Measurements from ENCODE around the gene MED12L. TPM values are rescaled to one million over a fixed set of nuclear protein-coding genes. Genes with fewer than 3 reads are reported as not detected.

MED12L gene
- total RNA-seq, 1 experiment from 2014 or later: 0.29 TPM

- H3K9me3 ChIP-seq (replicated peaks): no peaks in the 10 kb centered on the region
- no peaks in the 10 kb centered on the region for H3K36me3 ChIP-seq
- peaks cover 23% of the 10 kb centered on the region for H3K27me3 ChIP-seq (replicated peaks)
- H3K4me1 ChIP-seq (replicated peaks): no peaks in the 10 kb centered on the region
- DNase-seq (ENCODE audit: low read depth in 1 of 2, low spot score in 2 of 2): no peak
- no peak overlapping the region for H3K4me3 ChIP-seq
- H3K27ac ChIP-seq: no peak overlapping the region
Measured at GRCh38 chr3:151459358-151459757, 373.9 kb downstream of the MED12L start.

- Histone ChIP-seq H3K4me1 (replicated peaks) (no peaks in the 10 kb centered on the region), H3K36me3 (no peaks in the 10 kb centered on the region), H3K9me3 (replicated peaks) (no peaks in the 10 kb centered on the region), H3K27me3 (replicated peaks) (peaks cover 23% of the 10 kb centered on the region), H3K27ac (no peak overlapping the region), H3K4me3 (no peak overlapping the region)
- DNase-seq (ENCODE audit: low read depth in 1 of 2, low spot score in 2 of 2): no peak
Measured at GRCh38 chr3:151460228-151460627, 374.8 kb downstream of the MED12L start.

GRCh38 chr3:151460774-151461450, 375.4 kb downstream of the MED12L start, which contains the start of gene IGSF10:
Gene IGSF10, minus strand, starts transcription at chr3:151461061. Its CDS starts 2,352 bp downstream, at chr3:151458709.
- H3K4me1 ChIP-seq (replicated peaks): no peaks in the 10 kb centered on the region
- DNase-seq (ENCODE audit: low read depth in 1 of 2, low spot score in 2 of 2): no peak
- no peaks in the 10 kb centered on the region for H3K36me3 ChIP-seq
- no peak within 1 kb of the TSS for H3K27ac ChIP-seq
- peak within 1 kb of the TSS; percentile 22 for H3K4me3 ChIP-seq
- H3K27me3 ChIP-seq (replicated peaks): peaks cover 21% of the 10 kb centered on the region
- H3K9me3 ChIP-seq (replicated peaks): no peaks in the 10 kb centered on the region

- H3K27ac ChIP-seq: no peak overlapping the region
- H3K4me3 ChIP-seq: no peak overlapping the region
- DNase-seq (ENCODE audit: low read depth in 1 of 2, low spot score in 2 of 2): no peak
- H3K4me1 ChIP-seq (replicated peaks): no peaks in the 10 kb centered on the region
- no peaks in the 10 kb centered on the region for H3K36me3 ChIP-seq
- H3K27me3 ChIP-seq (replicated peaks): peaks cover 21% of the 10 kb centered on the region
- no peaks in the 10 kb centered on the region for H3K9me3 ChIP-seq (replicated peaks)
Measured at GRCh38 chr3:151462278-151462780, 376.9 kb downstream of the MED12L start.

- peaks cover 21% of the 10 kb centered on the region for H3K27me3 ChIP-seq (replicated peaks)
- no peaks in the 10 kb centered on the region for H3K4me1 ChIP-seq (replicated peaks)
- no peak overlapping the region for H3K27ac ChIP-seq
- H3K9me3 ChIP-seq (replicated peaks): no peaks in the 10 kb centered on the region
- DNase-seq (ENCODE audit: low read depth in 1 of 2, low spot score in 2 of 2): no peak
- H3K4me3 ChIP-seq: no peak overlapping the region
- H3K36me3 ChIP-seq: no peaks in the 10 kb centered on the region
Measured at GRCh38 chr3:151462991-151463390, 377.5 kb downstream of the MED12L start.

GRCh38 chr3:151467069-151467468, 381.6 kb downstream of the MED12L start:
- no peaks in the 10 kb centered on the region for H3K9me3 ChIP-seq (replicated peaks)
- H3K36me3 ChIP-seq: no peaks in the 10 kb centered on the region
- H3K4me3 ChIP-seq: no peak overlapping the region
- H3K27me3 ChIP-seq (replicated peaks): peaks cover 6% of the 10 kb centered on the region; the same call in 1 of the 2 replicates
- H3K27ac ChIP-seq: no peak overlapping the region
- H3K4me1 ChIP-seq (replicated peaks): no peaks in the 10 kb centered on the region
- no peak for DNase-seq (ENCODE audit: low read depth in 1 of 2, low spot score in 2 of 2)

- peak; percentile 55 to 57 for DNase-seq (ENCODE audit: low read depth in 1 of 2, low spot score in 2 of 2)
- Histone ChIP-seq H3K27ac (no peak overlapping the region), H3K4me3 (no peak overlapping the region), H3K4me1 (replicated peaks) (no peaks in the 10 kb centered on the region), H3K27me3 (replicated peaks) (no peaks in the 10 kb centered on the region), H3K36me3 (no peaks in the 10 kb centered on the region), H3K9me3 (replicated peaks) (no peaks in the 10 kb centered on the region)
Measured at GRCh38 chr3:151468284-151468917, 382.9 kb downstream of the MED12L start.

- H3K9me3 ChIP-seq (replicated peaks): no peaks in the 10 kb centered on the region
- DNase-seq (ENCODE audit: low read depth in 1 of 2, low spot score in 2 of 2): no peak
- no peak overlapping the region for H3K27ac ChIP-seq
- no peaks in the 10 kb centered on the region for H3K4me1 ChIP-seq (replicated peaks)
- no peak overlapping the region for H3K4me3 ChIP-seq
- H3K27me3 ChIP-seq (replicated peaks): no peaks in the 10 kb centered on the region
- H3K36me3 ChIP-seq: no peaks in the 10 kb centered on the region
Measured at GRCh38 chr3:151476344-151477018, 391.0 kb downstream of the MED12L start.

- Histone ChIP-seq H3K27ac (no peak overlapping the region), H3K36me3 (no peaks in the 10 kb centered on the region), H3K4me3 (no peak overlapping the region), H3K4me1 (replicated peaks) (no peaks in the 10 kb centered on the region), H3K27me3 (replicated peaks) (no peaks in the 10 kb centered on the region), H3K9me3 (replicated peaks) (no peaks in the 10 kb centered on the region)
- DNase-seq (ENCODE audit: low read depth in 1 of 2, low spot score in 2 of 2): no peak
Measured at GRCh38 chr3:151477591-151478334, 392.3 kb downstream of the MED12L start.

GRCh38 chr3:151478335-151478697, 392.9 kb downstream of the MED12L start:
- no peaks in the 10 kb centered on the region for H3K4me1 ChIP-seq (replicated peaks)
- H3K27ac ChIP-seq: no peak overlapping the region
- no peak overlapping the region for H3K4me3 ChIP-seq
- H3K36me3 ChIP-seq: no peaks in the 10 kb centered on the region
- no peaks in the 10 kb centered on the region for H3K27me3 ChIP-seq (replicated peaks)
- no peaks in the 10 kb centered on the region for H3K9me3 ChIP-seq (replicated peaks)
- no peak for DNase-seq (ENCODE audit: low read depth in 1 of 2, low spot score in 2 of 2)

GRCh38 chr3:151479452-151479851, 394.0 kb downstream of the MED12L start:
- Histone ChIP-seq H3K9me3 (replicated peaks) (no peaks in the 10 kb centered on the region), H3K4me1 (replicated peaks) (no peaks in the 10 kb centered on the region), H3K27ac (no peak overlapping the region), H3K4me3 (no peak overlapping the region), H3K36me3 (no peaks in the 10 kb centered on the region), H3K27me3 (replicated peaks) (no peaks in the 10 kb centered on the region)
- DNase-seq (ENCODE audit: low read depth in 1 of 2, low spot score in 2 of 2): no peak

- no peaks in the 10 kb centered on the region for H3K4me1 ChIP-seq (replicated peaks)
Measured at GRCh38 chr3:151480492-151480891, 395.0 kb downstream of the MED12L start.

GRCh38 chr3:151483488-151483887, 398.0 kb downstream of the MED12L start:
- Histone ChIP-seq H3K27me3 (replicated peaks) (no peaks in the 10 kb centered on the region), H3K9me3 (replicated peaks) (no peaks in the 10 kb centered on the region), H3K4me3 (no peak overlapping the region), H3K4me1 (replicated peaks) (no peaks in the 10 kb centered on the region), H3K27ac (no peak overlapping the region), H3K36me3 (no peaks in the 10 kb centered on the region)
- no peak for DNase-seq (ENCODE audit: low read depth in 1 of 2, low spot score in 2 of 2)

More at GRCh38 chr3:151480492-151480891, 395.0 kb downstream of the MED12L start:
- no peaks in the 10 kb centered on the region for H3K9me3 ChIP-seq (replicated peaks)
- no peaks in the 10 kb centered on the region for H3K36me3 ChIP-seq
- H3K4me3 ChIP-seq: no peak overlapping the region
- no peaks in the 10 kb centered on the region for H3K27me3 ChIP-seq (replicated peaks)
- DNase-seq (ENCODE audit: low read depth in 1 of 2, low spot score in 2 of 2): no peak
- H3K27ac ChIP-seq: no peak overlapping the region
